LNCAP (cell line): ENCODE results near the gene STKLD1.

Source experiments
- CTCF ChIP-seq: fragments of 450-650 bp; IDR thresholded peaks from 2 replicates; pipeline ENCODE4 v1.5.1; 2017; ENCODE audit warnings: mild to moderate bottlenecking

The STKLD1 gene

GRCh38 chr9:133421615-133422542 lies 45.7 kb downstream of the STKLD1 start, which contains the start of gene ADAMTS13:
Gene ADAMTS13, plus strand, starts transcription at chr9:133422367. Its CDS starts 77 bp downstream, at chr9:133422444.
- no peak for TF ChIP-seq CTCF

- TF ChIP-seq CTCF = no peak
Measured at GRCh38 chr9:133423216-133423615, 47.0 kb downstream of the STKLD1 start.

GRCh38 chr9:133424187-133424586 lies 48.0 kb downstream of the STKLD1 start:
- TF ChIP-seq CTCF = no peak

GRCh38 chr9:133425049-133425632 lies 49.0 kb downstream of the STKLD1 start:
- no peak for TF ChIP-seq CTCF

- no peak for TF ChIP-seq CTCF
Measured at GRCh38 chr9:133426011-133426410, 49.8 kb downstream of the STKLD1 start.

GRCh38 chr9:133427658-133428348 lies 51.6 kb downstream of the STKLD1 start:
- no peak for TF ChIP-seq CTCF

GRCh38 chr9:133428617-133429101 lies 52.5 kb downstream of the STKLD1 start:
- no peak for TF ChIP-seq CTCF
